CD4-positive, alpha-beta T cell (primary cell): Measurements from ENCODE around the gene PRKD2. TPM values are rescaled to one million over a fixed set of nuclear protein-coding genes. Genes with fewer than 3 reads are reported as not detected.
"Not testable (repeated sequence)": the region's sequence is repeated elsewhere in the genome, so short reads cannot be mapped to it uniquely, and the experiment has no call there.

Source experiments
- ATAC-seq: fragments of 200-7000 bp; cut with Tn5 transposase; one replicate; pipeline ENCODE4 v1.10.0; 2022; ENCODE audit warnings: mild to moderate bottlenecking; ENCODE audit not compliant: poor library complexity
- CTCF ChIA-PET: fragments of 350-600 bp; sonication (Branson Sonifier 250); formaldehyde crosslinking; loops from one replicate; lab custom pipeline; 2021; ENCODE audit warnings: antibody characterized with exemption, inconsistent platforms; lab: Charles Lee
- POLR2A ChIA-PET: fragments of 350-600 bp; sonication (Branson Sonifier 250); formaldehyde crosslinking; loops from one replicate; lab custom pipeline; 2021; ENCODE audit warnings: antibody characterized with exemption, inconsistent platforms; lab: Charles Lee
- DNase-seq, 14 experiments: peaks; one replicate each; pipeline ENCODE4 v3.0.0-alpha.2; 2013 to 2020; ENCODE audit warnings: mixed read lengths in 2 of 14
- H3K27ac ChIP-seq, 2 donors: one replicate each; pipeline versions ENCODE4 v1.5.1 to v1.7.0; 2013; ENCODE audit warnings: low read length in 2 of 2, low read depth in 1 of 2, mild to moderate bottlenecking in 1 of 2
- H3K27me3 ChIP-seq, 2 experiments: 1 replicate in 1 of 2; 2 replicates in 1 of 2; pipeline versions ENCODE4 v1.6.1 to v1.7.0; 2013; ENCODE audit warnings: low read length in 2 of 2, control low read depth in 1 of 2, mild to moderate bottlenecking in 1 of 2, moderate library complexity in 1 of 2; ENCODE audit not compliant: insufficient read depth in 2 of 2, control insufficient read depth in 1 of 2
- H3K36me3 ChIP-seq: one replicate; pipeline ENCODE4 v1.6.1; 2013; ENCODE audit warnings: low read length, control low read depth; ENCODE audit not compliant: insufficient read depth
- H3K4me1 ChIP-seq: one replicate; pipeline ENCODE4 v1.6.1; 2013; ENCODE audit warnings: low read length, control low read depth; ENCODE audit not compliant: insufficient read depth
- H3K4me3 ChIP-seq: one replicate; pipeline ENCODE4 v1.5.1; 2013; ENCODE audit warnings: mild to moderate bottlenecking, low read length, moderate library complexity
- H3K9me3 ChIP-seq, 2 experiments: 1 replicate in 1 of 2; 2 replicates in 1 of 2; pipeline versions ENCODE4 v1.6.1 to v1.7.0; 2013; ENCODE audit warnings: low read length in 2 of 2, mild to moderate bottlenecking in 2 of 2, control low read depth in 1 of 2, moderate library complexity in 1 of 2; ENCODE audit not compliant: control insufficient read depth in 1 of 2, insufficient read depth in 1 of 2
- H3K27ac Mint-ChIP-seq: one replicate; pipeline ENCODE4 v1.8.0; 2020; ENCODE audit warnings: mixed read lengths
- H3K27me3 Mint-ChIP-seq: one replicate; pipeline ENCODE4 v1.8.0; 2021; ENCODE audit warnings: mixed read lengths
- H3K36me3 Mint-ChIP-seq: one replicate; pipeline ENCODE4 v1.8.0; 2021; ENCODE audit warnings: low read depth, mixed read lengths
- H3K4me1 Mint-ChIP-seq: one replicate; pipeline ENCODE4 v1.8.0; 2021; ENCODE audit warnings: low read depth, mixed read lengths
- H3K4me3 Mint-ChIP-seq: one replicate; pipeline ENCODE4 v1.8.0; 2020; ENCODE audit warnings: mild to moderate bottlenecking, mixed read lengths
- H3K9me3 Mint-ChIP-seq: one replicate; pipeline ENCODE4 v1.8.0; 2020; ENCODE audit warnings: mixed read lengths
- intact Hi-C, 2 experiments: fragments of 100-400 bp; cut with DNase I in 1 of 2; cut with micrococcal nuclease in 1 of 2; formaldehyde crosslinking; loops; one replicate each; pipeline versions ENCODE4 v1.15.1 to v1.9.0; 2023 to 2025; cut with DNase I, micrococcal nuclease
- total RNA-seq, 174 experiments: library from RNA in 2 of 174; stranded (reverse) in 2 of 174; gene quantifications; one replicate each; pipeline ENCODE4 v1.2.3 and lab custom pipeline; 2021 to 2026
- TF ChIP-seq, protein P1 (sequence below): fragments of 200-600 bp; IDR thresholded peaks from one replicate; pipeline ENCODE4 v1.8.0; 2022; ENCODE audit warnings: antibody characterized with exemption, mild to moderate bottlenecking

PRKD2 gene
- total RNA-seq, 2 experiments from 2014 or later = 105 to 113 TPM

DNA sequence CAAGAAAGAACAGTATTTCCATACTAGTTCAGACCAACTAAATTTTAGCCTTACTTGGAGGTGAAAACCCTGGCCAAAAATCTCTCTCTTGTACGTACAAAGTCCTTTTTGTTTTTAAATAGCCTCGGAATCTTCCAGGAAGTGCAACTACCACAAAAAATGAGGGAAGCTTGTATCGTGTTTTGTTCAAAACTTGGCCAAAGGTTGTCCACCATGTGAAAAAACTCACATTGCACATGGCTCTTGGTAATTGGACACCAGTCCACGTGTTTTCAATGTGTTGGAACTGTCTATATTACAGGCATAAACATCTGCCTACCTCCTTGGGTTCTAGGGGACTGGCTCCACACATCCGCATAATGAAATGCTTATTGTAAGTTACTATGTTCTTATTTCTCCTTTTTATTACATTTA lies 44.5 kb upstream of the PRKD2 start:
- H3K4me1 ChIP-seq = peaks cover 11% of the 10 kb centered on the region
- ChIA-PET CTCF (no interaction called here), POLR2A (no interaction called here)
- Mint-ChIP-seq H3K4me1 (peaks cover 4% of the 10 kb centered on the region), H3K36me3 (peaks cover 11% of the 10 kb centered on the region), H3K27me3 (no peaks in the 10 kb centered on the region), H3K4me3 (no peak overlapping the region), H3K9me3 (no peaks in the 10 kb centered on the region), H3K27ac (no peak overlapping the region)
- ATAC-seq (no peak), DNase-seq (no peak)
- intact Hi-C loops = no loop called here
- no peak overlapping the region for H3K4me3 ChIP-seq
- TF ChIP-seq, protein P1, sequence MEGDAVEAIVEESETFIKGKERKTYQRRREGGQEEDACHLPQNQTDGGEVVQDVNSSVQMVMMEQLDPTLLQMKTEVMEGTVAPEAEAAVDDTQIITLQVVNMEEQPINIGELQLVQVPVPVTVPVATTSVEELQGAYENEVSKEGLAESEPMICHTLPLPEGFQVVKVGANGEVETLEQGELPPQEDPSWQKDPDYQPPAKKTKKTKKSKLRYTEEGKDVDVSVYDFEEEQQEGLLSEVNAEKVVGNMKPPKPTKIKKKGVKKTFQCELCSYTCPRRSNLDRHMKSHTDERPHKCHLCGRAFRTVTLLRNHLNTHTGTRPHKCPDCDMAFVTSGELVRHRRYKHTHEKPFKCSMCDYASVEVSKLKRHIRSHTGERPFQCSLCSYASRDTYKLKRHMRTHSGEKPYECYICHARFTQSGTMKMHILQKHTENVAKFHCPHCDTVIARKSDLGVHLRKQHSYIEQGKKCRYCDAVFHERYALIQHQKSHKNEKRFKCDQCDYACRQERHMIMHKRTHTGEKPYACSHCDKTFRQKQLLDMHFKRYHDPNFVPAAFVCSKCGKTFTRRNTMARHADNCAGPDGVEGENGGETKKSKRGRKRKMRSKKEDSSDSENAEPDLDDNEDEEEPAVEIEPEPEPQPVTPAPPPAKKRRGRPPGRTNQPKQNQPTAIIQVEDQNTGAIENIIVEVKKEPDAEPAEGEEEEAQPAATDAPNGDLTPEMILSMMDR = no peak
- no peaks in the 10 kb centered on the region for H3K27me3 ChIP-seq
- no peaks in the 10 kb centered on the region for H3K9me3 ChIP-seq
- H3K27ac ChIP-seq = no peak overlapping the region
- peaks cover 5% of the 10 kb centered on the region for H3K36me3 ChIP-seq

DNA sequence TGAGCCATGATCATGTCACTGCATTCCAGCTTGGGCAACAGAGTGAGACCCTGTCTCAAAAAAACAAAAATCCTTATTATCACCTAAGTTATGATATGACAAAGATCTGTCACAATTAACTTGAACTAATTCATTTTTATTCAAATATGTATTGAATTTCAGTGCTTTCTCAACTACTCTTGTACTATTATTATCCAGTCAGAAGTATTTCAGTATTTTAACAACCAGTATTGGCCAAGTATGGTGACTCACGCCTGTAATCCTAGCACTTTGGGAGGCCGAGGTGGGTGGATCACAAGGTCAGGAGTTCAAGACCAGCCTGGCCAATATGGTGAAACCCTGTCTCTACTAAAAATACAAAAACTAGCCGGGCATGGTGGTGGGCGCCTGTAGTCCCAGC lies 44.0 kb upstream of the PRKD2 start:
- H3K27me3 ChIP-seq, H3K27me3 Mint-ChIP-seq, H3K9me3 ChIP-seq, H3K27ac ChIP-seq, H3K9me3 Mint-ChIP-seq, H3K27ac Mint-ChIP-seq, CTCF ChIA-PET, DNase-seq, H3K36me3 ChIP-seq, intact Hi-C loops, ATAC-seq, H3K4me3 ChIP-seq, H3K4me3 Mint-ChIP-seq, H3K4me1 Mint-ChIP-seq, POLR2A ChIA-PET: not testable (repeated sequence)
- peaks cover 11% of the 10 kb centered on the region for H3K36me3 Mint-ChIP-seq
- H3K4me1 ChIP-seq = peaks cover 11% of the 10 kb centered on the region

DNA sequence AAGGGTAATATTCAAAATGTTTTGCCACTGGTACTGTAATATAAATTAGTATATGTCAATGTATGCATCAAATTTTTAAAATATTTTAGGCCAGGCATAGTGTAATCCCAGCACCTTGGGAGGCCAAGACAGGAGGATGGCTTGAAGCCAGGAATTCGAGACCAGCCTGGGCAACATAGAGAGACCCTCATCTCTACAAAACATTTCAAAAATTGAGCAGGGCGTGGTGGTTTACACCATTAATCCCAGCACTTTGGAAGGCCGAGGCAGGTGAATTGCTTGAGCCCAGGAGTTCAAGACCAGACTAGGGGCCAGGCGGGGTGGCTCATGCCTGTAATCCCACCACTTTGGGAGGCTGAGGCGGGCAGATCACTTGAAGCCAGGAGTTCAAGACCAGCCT lies 43.4 kb upstream of the PRKD2 start:
- H3K36me3 ChIP-seq = peaks cover 6% of the 10 kb centered on the region
- TF ChIP-seq, protein P1 = no peak
- no peaks in the 10 kb centered on the region for H3K27me3 ChIP-seq
- H3K27me3 Mint-ChIP-seq = no peaks in the 10 kb centered on the region
- ChIA-PET POLR2A (no interaction called here), CTCF (no interaction called here)
- H3K27ac ChIP-seq = no peak overlapping the region
- no peak overlapping the region for H3K4me3 ChIP-seq
- ATAC-seq (no peak), DNase-seq (no peak)
- H3K4me3 Mint-ChIP-seq = no peak overlapping the region
- H3K9me3 ChIP-seq = no peaks in the 10 kb centered on the region
- intact Hi-C loops = no loop called here
- peaks cover 11% of the 10 kb centered on the region for H3K36me3 Mint-ChIP-seq
- H3K4me1 ChIP-seq = peaks cover 11% of the 10 kb centered on the region
- peaks cover 4% of the 10 kb centered on the region for H3K4me1 Mint-ChIP-seq
- no peaks in the 10 kb centered on the region for H3K9me3 Mint-ChIP-seq
- H3K27ac Mint-ChIP-seq = no peak overlapping the region

DNA sequence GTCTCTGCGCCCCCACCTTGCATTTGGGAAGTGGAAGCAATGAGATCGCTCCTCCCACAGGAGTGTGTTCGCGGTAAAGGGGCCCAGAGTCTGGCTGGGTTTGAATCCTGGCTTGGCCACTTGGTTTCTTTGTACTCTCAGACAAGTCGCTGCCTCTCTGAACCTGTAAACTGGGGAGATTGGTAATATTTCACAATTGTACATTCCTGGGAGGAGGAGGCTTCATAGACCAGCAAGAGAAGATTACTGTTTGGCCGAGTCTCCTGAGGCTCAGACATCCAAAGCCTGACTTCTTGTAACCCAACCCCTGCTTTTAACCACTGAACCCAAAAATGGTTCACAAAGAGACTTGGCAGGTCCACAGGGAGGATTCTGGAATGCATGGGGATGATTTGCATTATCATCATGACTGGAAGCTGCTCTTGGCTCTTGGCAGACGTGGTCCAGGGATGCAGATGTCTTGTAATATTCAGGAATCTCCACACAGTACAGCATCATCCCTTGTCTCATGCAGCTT lies 43.0 kb upstream of the PRKD2 start:
- Histone ChIP-seq H3K27me3 (no peaks in the 10 kb centered on the region), H3K9me3 (no peaks in the 10 kb centered on the region), H3K4me1 (peaks cover 11% of the 10 kb centered on the region), H3K27ac (no peak overlapping the region), H3K4me3 (no peak overlapping the region), H3K36me3 (peaks cover 6% of the 10 kb centered on the region)
- Mint-ChIP-seq H3K4me1 (peaks cover 4% of the 10 kb centered on the region), H3K36me3 (peaks cover 11% of the 10 kb centered on the region), H3K4me3 (no peak overlapping the region), H3K9me3 (no peaks in the 10 kb centered on the region), H3K27ac (no peak overlapping the region), H3K27me3 (no peaks in the 10 kb centered on the region)
- POLR2A ChIA-PET = no interaction called here
- intact Hi-C loops = loop anchor here in 1 of 2 experiments (5.0 kb wide), 1 partner anchor 232 kb away; no protein-coding TSS in a partner anchor
- CTCF ChIA-PET = no interaction called here
- no peak for ATAC-seq
- no peak for DNase-seq
- TF ChIP-seq, protein P1 = no peak
